Epithelial cell of esophagus (primary cell): ENCODE results near the gene ALDH3B2.

Experiments used
- DNase-seq: peaks from one replicate; pipeline ENCODE4 v3.0.0; 2010; ENCODE audit warnings: low read depth
- H3K4me3 ChIP-seq: 2 replicates; pipeline ENCODE4 v1.5.1; 2011; ENCODE audit warnings: mild to moderate bottlenecking, low read length, control low read depth
- CTCF ChIP-seq: IDR thresholded peaks from 2 replicates; pipeline ENCODE4 v1.5.1; 2011; ENCODE audit warnings: low read depth, mild to moderate bottlenecking, low read length, control low read depth, inconsistent platforms; ENCODE audit not compliant: insufficient read depth; ENCODE audit errors: missing control alignments

Gene ALDH3B2

GRCh38 chr11:67613313-67613959 lies 61.0 kb downstream of the ALDH3B2 start:
- H3K4me3 ChIP-seq: no peak overlapping the region
- TF ChIP-seq CTCF: no peak
- no peak for DNase-seq

- H3K4me3 ChIP-seq: no peak overlapping the region
- no peak for DNase-seq
These were observed 61.7 kb downstream of the ALDH3B2 start for GRCh38 chr11:67612751-67613150.

More at GRCh38 chr11:67612751-67613150, 61.7 kb downstream of the ALDH3B2 start:
- TF ChIP-seq CTCF: no peak
